ENCODE results near the gene CTNNA3. TPM values are rescaled to one million over a fixed set of nuclear protein-coding genes. Genes with fewer than 3 reads are reported as not detected.

Gene CTNNA3
- total RNA-seq, 6 donors from 2014 or later, result 0.20 to 2.0 TPM; not detected in 4

GRCh38 chr10:67277402-67277801 is 418.6 kb downstream of the CTNNA3 start:
- no peaks in the 10 kb centered on the region for H3K9me3 ChIP-seq
- 92 to 97% methylated on average over 2 of the region's 2 CpGs for WGBS, 2 donors
- no peaks in the 10 kb centered on the region for H3K27me3 ChIP-seq
- no peak overlapping the region for H3K27ac ChIP-seq
- no peaks in the 10 kb centered on the region for H3K36me3 ChIP-seq
- DNase-seq (no peak), ATAC-seq (ENCODE audit: low FRiP score in 2 of 2) (no peak)
- no peak overlapping the region for H3K4me3 ChIP-seq
- no peaks in the 10 kb centered on the region for H3K4me1 ChIP-seq
- no peak for TF ChIP-seq POLR2AphosphoS5 (IDR thresholded peaks at IDR 0.05)
- TF ChIP-seq CTCF (IDR thresholded peaks at IDR 0.05), result no peak
- no peak for TF ChIP-seq EP300 (IDR thresholded peaks at IDR 0.05)
- TF ChIP-seq POLR2A (IDR thresholded peaks at IDR 0.05), result no peak

DNA sequence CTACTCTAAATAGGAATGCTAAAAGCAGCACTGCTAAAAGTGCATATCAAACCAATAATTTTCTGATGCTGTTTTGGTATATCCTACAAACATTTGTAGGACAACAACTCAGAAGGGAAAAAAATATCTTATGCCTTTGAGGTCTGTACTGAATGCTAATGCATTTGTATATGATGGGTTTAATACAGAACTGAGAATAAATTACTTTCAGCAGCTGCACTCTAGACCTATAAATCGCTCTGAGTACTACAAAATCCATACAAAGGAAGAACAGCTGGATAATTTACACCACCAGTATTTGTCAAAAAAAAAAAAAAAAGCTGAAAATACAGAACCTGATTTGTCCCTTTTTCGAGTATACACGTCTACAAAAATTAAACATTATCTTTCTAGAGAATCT is 426.2 kb downstream of the CTNNA3 start:
- no peak overlapping the region for H3K4me3 ChIP-seq
- H3K27ac ChIP-seq, result no peak overlapping the region
- no peaks in the 10 kb centered on the region for H3K4me1 ChIP-seq
- TF ChIP-seq EP300 (IDR thresholded peaks at IDR 0.05), result no peak
- TF ChIP-seq POLR2AphosphoS5 (IDR thresholded peaks at IDR 0.05), result no peak
- no peak for TF ChIP-seq CTCF (IDR thresholded peaks at IDR 0.05)
- no peak for TF ChIP-seq POLR2A (IDR thresholded peaks at IDR 0.05)
- no peaks in the 10 kb centered on the region for H3K9me3 ChIP-seq
- H3K36me3 ChIP-seq, result no peaks in the 10 kb centered on the region
- 57 to 59% methylated on average over 3 of the region's 3 CpGs for WGBS, 2 donors
- DNase-seq (no peak), ATAC-seq (ENCODE audit: low FRiP score in 2 of 2) (no peak)
- H3K27me3 ChIP-seq, result no peaks in the 10 kb centered on the region

GRCh38 chr10:67268146-67268545 is 427.8 kb downstream of the CTNNA3 start:
- no peak for DNase-seq
- no peaks in the 10 kb centered on the region for H3K36me3 ChIP-seq
- H3K4me1 ChIP-seq, result no peaks in the 10 kb centered on the region
- WGBS, 2 donors, result 97 to 99% methylated on average over 5 of the region's 5 CpGs
- H3K9me3 ChIP-seq, result no peaks in the 10 kb centered on the region
- TF ChIP-seq CTCF (IDR thresholded peaks at IDR 0.05) (no peak), POLR2AphosphoS5 (IDR thresholded peaks at IDR 0.05) (no peak), POLR2A (IDR thresholded peaks at IDR 0.05) (no peak)
- ATAC-seq (ENCODE audit: low FRiP score in 2 of 2), result no peak
- no peak overlapping the region for H3K27ac ChIP-seq
- H3K27me3 ChIP-seq, result no peaks in the 10 kb centered on the region
- H3K4me3 ChIP-seq, result no peak overlapping the region

GRCh38 chr10:67262675-67263074 is 433.3 kb downstream of the CTNNA3 start:
- H3K4me1 ChIP-seq, result no peaks in the 10 kb centered on the region
- H3K36me3 ChIP-seq, result no peaks in the 10 kb centered on the region
- H3K27me3 ChIP-seq, result no peaks in the 10 kb centered on the region
- DNase-seq, result no peak
- no peak overlapping the region for H3K27ac ChIP-seq
- H3K4me3 ChIP-seq, result no peak overlapping the region
- WGBS, 2 donors, result 57 to 68% methylated on average over 4 of the region's 4 CpGs
- ATAC-seq (ENCODE audit: low FRiP score in 2 of 2), result no peak
- TF ChIP-seq POLR2AphosphoS5 (IDR thresholded peaks at IDR 0.05), result no peak
- TF ChIP-seq EP300 (IDR thresholded peaks at IDR 0.05), result no peak
- no peak for TF ChIP-seq CTCF (IDR thresholded peaks at IDR 0.05)
- TF ChIP-seq POLR2A (IDR thresholded peaks at IDR 0.05), result no peak
- H3K9me3 ChIP-seq, result no peaks in the 10 kb centered on the region

- Histone ChIP-seq H3K9me3 (no peaks in the 10 kb centered on the region), H3K27me3 (no peaks in the 10 kb centered on the region), H3K4me1 (no peaks in the 10 kb centered on the region), H3K4me3 (no peak overlapping the region), H3K36me3 (no peaks in the 10 kb centered on the region), H3K27ac (no peak overlapping the region)
- DNase-seq, result no peak
- ATAC-seq (ENCODE audit: low FRiP score in 2 of 2), result no peak
- 84 to 93% methylated on average over 3 of the region's 3 CpGs for WGBS, 2 donors
- TF ChIP-seq POLR2AphosphoS5 (IDR thresholded peaks at IDR 0.05), result no peak
- TF ChIP-seq EP300 (IDR thresholded peaks at IDR 0.05), result no peak
- TF ChIP-seq CTCF (IDR thresholded peaks at IDR 0.05), result no peak
- TF ChIP-seq POLR2A (IDR thresholded peaks at IDR 0.05), result no peak
Observed at GRCh38 chr10:67261300-67261797, 434.6 kb downstream of the CTNNA3 start.

Data from upper lobe of left lung (tissue), 6 donors.